SK-N-SH (cell line): ENCODE measurements around the gene MAN2C1.

Source experiments
- CTCF ChIP-seq: fragments of 200-600 bp; sonication (generic); IDR thresholded peaks from 2 replicates; pipeline ENCODE4 v1.6.1; 2017; ENCODE audit warnings: antibody characterized with exemption, mild to moderate bottlenecking, moderate library complexity
- EZH2phosphoT487 ChIP-seq: fragments of 200-600 bp; sonication (generic); IDR thresholded peaks from 2 replicates; pipeline ENCODE4 v1.6.1; 2017; ENCODE audit warnings: low read depth, mixed run types, mild to moderate bottlenecking, antibody characterized with exemption, moderate library complexity, borderline replicate concordance
- JUND ChIP-seq: IDR thresholded peaks from 2 replicates; pipeline ENCODE4 v1.4.0; 2012
- MXI1 ChIP-seq: IDR thresholded peaks from 2 replicates; pipeline ENCODE4 v1.6.1; 2012; ENCODE audit warnings: mild to moderate bottlenecking, low read depth, low read length, improper control_type of control experiment
- POLR2AphosphoS5 ChIP-seq: IDR thresholded peaks from 2 replicates; pipeline ENCODE4 v1.6.1; 2012; ENCODE audit warnings: low read depth, low read length
- RFX5 ChIP-seq: IDR thresholded peaks from 2 replicates; pipeline ENCODE4 v1.6.1; 2012; ENCODE audit warnings: mild to moderate bottlenecking, improper control_type of control experiment, low read length
- TAF1 ChIP-seq: IDR thresholded peaks from 2 replicates; pipeline ENCODE4 v1.6.1; 2012; ENCODE audit warnings: low read depth, mild to moderate bottlenecking, low read length, moderate library complexity, borderline replicate concordance

- TF ChIP-seq CTCF (no peak), RFX5 (no peak), TAF1 (no peak), POLR2AphosphoS5 (0 out of 2 replicates have a peak, but pooled peaks have one; percentile 13), MXI1 (no peak), JUND (no peak), EZH2phosphoT487 (no peak)
Measured at GRCh38 chr15:75354454-75354853, 14.0 kb downstream of the MAN2C1 start.
